NCI-H82 treated with DMSO at 0.1 percent for 48 hours (cell line): ENCODE results near the gene KCNA3.
"Not testable (repeated sequence)": the region's sequence is repeated elsewhere in the genome, so short reads cannot be mapped to it uniquely, and the experiment has no call there.

Experiments
- DNase-seq: peaks from one replicate; lab custom pipeline; 2025; ENCODE audit not compliant: unreplicated experiment; lab: John Stamatoyannopoulos, UW

KCNA3 gene

DNA sequence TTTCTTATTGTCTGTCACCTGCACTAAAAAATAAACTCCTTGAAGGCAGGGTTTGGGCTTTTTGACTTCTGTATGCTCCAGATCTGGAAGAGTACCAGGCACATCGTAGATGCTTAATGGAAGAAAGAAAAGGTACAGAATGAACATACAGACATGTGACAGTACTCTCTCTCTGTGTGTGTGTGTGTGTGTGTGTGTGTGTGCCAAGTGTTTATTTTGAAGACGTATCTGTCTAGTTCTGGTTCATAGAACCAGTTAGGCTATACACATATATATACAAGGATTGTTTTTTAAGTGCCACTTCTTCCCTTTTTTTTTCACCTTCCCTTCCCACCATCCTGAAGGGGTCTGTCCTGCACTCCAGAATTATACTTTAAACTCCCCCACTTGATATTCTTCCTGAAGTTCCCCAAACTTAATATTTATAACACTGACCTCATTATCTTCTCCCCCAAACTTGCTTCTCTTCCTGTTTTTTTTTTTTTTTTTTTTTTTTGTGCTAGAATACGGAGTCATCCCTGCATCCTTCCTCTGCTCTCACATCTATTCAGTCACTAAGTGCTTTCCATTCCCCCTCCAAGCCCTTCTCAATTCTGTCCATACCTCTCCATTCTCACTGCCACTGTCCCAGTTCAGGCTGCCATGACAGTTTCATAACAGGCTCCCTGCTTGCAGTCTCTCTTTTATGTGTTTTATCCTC is 5.4 kb upstream of the KCNA3 start:
- no peak for DNase-seq

DNA sequence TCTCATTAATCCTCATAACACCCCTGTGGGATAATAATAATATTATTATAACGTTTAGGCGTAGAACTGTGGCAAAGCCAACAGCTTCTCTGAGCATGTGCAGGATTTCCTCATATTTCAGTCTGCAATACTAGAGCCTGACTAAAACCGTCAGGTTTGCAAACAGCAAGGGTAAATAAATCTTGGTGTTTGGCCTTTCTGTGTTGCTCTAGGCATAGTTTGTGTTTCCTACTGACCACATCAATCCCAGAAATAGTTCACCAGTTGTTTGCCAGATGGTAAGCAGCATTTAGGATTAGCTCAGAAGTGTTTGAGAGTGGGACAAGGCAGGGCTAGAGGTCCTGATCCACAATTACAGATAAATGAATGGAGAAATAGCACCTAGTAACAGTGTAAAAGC is 2.8 kb upstream of the KCNA3 start:
- DNase-seq, result peak; percentile 46

DNA sequence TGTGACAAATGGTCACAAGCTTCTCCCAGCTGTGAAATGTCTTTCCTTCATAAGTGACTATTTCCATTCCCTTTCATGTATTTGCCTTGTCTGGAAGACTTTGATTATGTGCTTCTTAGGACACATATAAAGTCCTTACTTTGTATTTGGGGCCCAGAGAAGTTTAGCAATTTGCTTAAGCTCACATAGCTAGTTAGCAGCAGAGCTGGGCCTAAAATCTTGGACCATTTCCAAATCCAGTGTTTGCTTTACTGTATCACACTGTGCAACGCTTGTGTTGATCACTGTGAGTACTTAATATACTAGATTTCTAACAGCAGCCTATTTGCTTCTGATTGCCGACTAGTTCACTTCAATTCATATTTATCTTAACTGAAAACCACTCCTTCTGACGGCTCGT is 2.2 kb upstream of the KCNA3 start:
- DNase-seq, result no peak

DNA sequence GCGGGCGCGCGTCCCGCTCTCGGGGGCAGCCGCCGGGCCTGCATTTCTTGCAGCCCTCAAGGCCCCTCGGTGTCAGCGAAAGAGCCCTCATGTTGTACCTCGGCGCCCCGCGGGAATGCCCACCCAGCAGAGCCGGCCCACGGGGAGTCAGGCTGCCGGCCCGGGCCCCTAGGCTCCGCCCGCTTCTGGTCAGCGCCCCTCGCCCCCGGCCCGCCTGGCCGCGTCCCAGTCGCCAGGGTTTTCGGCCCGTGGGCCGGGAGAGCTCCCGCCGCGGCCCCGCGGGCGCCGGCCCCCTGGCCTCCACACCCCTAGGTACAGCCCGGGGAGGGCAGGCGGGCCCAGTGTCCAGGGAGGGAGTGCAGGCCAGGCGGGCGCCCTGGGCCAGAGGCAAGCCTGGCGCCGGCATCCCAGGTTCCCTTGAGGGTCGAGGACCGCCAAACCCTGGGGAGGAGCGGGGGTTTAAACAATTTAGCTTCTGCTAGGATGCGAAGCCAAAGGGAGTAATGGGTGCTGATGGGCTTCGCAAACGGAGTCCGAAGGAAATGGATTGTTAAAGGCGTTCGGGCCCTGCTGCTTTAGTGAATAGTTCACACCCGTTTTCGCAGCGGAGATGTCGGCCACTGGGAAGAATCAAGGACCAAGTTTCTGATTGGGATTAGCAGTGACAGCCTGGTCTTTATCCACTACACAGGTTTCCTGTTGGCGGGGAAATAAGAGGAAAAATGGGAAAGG is 486 bp upstream of the KCNA3 start:
- no peak for DNase-seq

DNA sequence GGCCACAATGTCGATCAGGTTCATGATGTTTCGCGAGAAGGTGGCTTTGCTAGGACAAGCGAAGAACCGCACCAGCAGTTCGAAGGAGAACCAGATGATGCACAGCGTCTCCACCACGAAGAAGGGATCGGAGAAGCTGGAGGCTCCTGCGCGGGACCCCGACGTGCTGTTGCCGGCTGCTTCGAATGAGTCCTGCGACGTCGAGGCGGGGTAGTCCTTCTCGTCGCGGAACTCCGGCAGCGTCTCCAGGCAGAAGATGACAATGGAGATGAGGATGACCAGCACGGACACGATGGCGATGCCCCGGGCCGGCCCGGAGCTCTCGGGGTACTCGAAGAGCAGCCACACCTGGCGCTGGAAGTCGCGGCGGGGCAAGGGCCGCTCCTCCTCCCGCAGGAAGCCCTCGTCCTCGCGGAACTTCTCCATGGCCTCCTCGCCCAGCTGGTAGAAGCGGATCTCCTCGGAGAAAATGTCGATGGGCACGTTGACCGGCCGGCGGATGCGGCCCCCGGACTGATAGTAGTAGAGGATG is 869 bp downstream of the KCNA3 start:
- DNase-seq, result no peak

DNA sequence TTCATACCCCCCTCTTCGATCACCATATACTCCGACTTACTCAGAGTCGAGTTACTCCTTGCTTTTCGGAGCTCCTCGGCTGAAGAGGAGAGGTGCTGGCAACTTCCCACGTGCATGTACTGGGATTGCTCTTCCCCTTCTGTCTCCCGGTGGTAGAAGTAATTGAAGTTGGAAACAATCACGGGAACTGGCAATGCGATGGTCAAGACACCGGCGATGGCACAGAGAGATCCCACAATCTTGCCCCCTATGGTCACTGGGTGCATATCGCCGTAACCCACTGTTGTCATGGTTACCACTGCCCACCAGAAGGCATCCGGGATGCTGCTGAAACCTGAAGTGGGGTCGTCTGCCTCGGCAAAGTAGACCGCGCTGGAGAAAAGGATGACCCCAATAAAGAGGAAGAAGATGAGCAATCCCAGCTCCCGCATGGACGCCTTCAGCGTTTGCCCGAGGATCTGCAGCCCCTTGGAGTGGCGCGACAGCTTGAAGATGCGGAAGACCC is 1.5 kb downstream of the KCNA3 start:
- no peak for DNase-seq

DNA sequence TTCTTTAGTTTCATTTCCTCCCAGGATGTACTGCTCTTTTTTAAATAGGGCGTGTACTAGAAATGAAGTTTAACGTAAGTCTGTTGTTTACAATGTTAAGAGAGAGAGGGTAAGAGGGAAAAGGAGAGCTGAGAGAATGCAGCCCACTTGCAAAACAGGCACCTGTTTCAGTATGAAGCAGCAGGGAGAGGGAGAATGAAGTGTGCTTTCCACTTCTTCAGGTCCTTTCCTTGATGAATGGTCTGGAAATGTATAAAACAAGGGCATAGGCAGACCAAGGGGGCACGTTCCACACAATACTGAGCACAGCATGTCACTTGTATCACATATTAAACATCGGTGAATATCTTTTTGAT is 2.0 kb downstream of the KCNA3 start:
- DNase-seq, result no peak

DNA sequence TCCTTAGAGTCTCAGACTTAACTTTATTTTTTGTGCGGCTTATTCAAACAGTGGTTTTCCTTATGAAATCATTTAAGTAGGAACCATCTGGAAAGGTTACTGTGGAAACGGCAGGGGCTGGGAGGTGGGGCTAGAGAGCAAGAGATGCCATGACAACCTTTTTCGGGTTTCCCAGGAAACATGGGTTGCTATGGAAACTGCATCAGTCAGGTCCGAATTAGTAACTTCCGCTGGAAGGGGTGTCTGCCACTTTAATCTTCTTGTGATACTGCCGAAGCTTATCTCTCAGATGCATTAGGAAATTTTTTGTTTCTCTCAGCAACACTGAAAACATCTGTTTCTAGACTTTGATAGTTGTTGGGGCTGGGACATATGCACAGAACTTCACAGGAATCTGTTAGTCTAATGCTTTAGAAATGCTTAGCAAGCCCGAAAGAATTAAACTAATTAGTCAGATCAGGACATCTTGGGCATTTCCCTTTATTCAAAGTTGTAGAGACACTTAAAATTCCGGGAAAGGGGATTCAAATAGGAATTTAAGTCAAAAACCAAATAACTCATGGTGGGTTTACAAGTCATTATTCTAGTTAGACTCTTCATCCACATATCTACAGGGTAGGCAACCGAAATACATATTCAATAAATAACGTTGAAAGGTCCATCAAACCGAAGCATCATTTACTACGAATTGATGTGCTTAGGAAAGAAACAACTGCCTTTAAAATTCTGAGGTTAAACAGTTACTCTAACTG is 2.6 kb downstream of the KCNA3 start:
- no peak for DNase-seq

DNA sequence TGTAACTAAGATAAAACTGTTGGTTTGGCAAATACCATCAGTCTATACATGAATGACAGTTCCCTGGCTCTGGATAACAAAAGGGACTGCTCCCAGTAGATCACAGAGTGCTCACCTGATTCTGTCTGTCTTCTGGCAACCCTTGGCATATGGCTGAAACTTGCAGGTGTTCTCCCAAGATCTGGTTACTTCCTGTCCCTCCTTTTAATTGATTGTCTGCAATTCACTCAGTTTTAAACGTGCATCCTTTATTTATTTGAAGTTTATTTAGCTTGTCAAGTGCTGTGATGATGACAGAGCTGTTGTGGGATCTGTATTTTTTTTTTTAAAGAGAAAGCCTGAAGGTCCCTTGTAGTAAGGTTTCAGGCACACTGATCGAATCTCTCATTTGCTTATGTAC is 3.4 kb downstream of the KCNA3 start:
- no peak for DNase-seq

DNA sequence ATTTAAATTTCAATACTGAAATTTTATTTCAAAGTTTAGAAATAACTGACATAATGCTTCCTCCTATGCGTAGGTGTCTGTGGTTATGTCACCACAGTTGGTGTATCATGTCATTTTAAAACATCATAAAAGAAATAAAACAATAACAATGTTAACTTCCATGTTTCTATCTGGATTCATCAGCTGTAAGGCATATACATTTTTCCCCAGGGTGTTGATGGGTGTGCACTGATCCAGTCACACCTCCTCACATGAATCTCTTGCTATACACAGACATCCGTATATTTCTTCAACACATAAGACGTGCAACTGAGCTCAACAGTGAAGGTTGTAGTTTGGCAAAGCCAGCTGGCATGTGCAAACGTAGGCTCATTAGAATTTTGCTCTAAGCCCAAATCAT is 6.2 kb downstream of the KCNA3 start:
- no peak for DNase-seq

DNA sequence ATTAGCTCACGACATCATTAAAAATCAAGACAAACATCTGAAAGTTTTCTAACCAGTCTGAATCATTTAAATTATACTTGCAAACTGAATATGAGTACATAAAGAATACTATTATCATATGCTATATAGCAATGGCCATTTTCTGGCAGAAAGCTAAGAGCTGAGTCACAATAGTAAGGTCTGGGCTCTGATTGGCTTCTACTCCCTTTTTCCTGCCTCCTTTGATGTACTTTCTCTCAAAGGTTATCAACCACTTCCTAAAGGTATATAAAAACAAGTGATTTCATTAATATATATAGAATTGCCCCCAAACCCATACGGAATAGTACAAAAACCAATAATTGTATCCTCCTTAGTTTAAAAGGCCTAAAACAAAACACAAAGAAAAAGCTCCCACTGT is 7.0 kb downstream of the KCNA3 start:
- DNase-seq, result no peak

DNA sequence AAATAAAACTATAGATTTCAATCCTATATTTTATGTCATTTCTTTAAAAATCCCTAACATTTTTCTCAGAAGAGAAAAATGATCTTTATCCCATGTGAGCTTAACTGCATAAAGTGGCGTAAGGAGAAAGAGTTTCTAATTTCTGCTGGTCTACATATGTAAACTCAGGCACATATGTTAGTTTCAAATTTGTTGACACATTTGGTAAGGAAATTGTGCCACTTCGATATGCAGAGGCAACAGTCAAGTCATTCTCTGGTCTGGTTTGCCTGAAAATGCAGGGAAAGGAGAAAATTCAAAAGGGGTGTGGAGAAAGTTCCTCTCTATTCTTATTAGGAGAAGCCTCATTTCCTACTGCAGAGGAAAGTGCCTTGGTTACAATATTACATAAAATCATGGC is 11.5 kb downstream of the KCNA3 start:
- DNase-seq, result no peak

DNA sequence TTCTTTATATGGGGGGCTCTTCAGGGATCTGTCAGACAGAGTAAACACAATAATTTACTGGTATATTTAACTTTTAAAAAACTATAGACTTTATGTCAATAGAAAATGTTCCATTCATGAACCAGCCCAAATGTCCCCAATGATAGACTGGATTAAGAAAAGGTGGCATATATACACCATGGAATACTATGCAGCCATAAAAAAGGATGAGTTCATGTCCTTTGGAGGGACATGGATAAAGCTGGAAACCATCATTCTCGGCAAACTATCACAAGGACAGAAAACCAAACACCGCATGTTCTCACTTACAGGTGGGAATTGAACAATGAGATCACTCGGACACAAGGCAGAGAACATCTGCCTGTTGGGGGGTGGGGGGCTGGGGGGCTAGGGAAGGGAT is 15.2 kb downstream of the KCNA3 start:
- DNase-seq, result not testable (repeated sequence)

DNA sequence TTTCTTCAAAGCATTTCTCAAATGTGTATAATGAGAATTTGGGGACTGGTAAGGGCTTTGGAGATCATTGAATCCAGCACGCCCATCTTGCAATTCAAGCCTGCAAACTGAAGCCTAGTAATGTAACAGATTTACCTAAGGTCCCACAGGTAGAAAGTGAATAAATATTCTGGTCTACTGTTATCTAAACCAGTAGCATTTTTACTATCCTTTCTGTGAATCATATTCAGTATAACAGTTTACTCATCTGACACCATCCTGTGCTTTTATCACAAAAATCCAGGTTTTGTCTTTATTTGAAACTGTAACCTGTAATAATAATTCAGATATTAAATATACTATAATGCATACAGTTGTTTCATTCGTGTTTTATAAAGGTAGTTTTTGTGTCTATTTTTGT is 17.4 kb downstream of the KCNA3 start:
- DNase-seq, result no peak

DNA sequence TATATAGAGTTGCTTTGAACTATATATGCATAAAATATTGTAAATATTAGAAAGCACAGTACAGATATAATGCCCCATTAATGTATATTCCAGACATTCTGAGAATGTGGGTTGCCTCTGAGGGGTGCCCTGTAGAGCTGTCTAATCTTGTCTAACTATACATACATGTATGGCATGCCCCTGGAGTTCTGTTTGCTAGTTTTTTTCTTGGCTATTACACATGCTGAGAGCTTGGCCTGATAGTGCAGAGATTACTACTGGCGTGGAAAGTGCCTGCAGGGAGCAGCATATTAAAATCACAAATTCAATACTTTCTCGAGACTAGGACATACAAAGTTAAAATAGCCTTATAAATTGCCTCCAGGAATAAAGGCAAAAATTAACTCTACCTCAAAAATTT is 24.1 kb downstream of the KCNA3 start:
- no peak for DNase-seq

DNA sequence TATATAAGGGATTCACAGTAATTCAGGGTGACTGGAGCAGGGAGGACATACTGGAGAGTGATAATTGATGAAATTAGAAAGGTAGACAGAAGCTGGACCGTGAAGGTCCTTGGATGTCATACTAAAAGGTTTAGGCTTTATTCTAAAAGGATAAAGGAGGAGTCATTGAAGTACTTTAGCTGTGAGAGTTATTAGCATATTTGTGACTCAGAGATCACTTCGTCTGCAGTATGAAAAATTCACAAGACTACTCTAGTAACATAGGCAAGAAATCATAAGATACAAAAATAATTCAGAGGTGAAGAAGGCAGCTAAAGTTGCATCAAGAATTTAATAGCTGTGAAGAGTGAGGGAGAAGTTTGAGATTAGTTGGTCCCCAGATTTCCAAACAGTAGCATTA is 26.3 kb downstream of the KCNA3 start:
- no peak for DNase-seq

DNA sequence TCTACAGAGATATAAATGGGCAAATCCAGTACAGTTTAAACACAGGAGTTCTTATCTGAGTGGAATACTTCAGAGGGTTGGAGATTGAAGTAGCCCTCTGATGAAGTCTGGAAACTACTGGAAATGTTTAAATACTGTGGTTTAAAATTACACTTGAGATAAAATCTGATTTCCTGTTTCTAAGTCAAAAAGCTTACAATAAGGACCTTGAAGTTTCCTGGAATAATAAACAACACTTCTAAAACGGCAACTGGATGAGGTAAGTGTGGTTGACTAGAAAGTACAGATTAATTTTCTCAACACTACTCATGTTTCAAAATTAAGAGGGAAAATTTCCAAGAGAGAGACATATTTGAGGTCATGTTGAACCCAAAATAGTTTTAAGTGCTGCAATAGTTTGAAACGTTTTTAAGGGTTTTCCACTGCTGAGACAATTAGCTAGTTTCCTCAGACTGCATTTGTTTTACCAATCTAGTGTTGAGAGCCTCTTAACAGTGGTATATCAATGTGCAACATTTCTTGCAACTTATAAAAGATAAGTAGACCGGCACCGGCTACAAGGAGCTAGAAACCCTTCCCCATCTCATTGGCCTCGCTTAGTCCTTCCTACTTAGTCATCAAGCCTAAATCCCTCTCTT is 27.4 kb downstream of the KCNA3 start:
- DNase-seq, result no peak

DNA sequence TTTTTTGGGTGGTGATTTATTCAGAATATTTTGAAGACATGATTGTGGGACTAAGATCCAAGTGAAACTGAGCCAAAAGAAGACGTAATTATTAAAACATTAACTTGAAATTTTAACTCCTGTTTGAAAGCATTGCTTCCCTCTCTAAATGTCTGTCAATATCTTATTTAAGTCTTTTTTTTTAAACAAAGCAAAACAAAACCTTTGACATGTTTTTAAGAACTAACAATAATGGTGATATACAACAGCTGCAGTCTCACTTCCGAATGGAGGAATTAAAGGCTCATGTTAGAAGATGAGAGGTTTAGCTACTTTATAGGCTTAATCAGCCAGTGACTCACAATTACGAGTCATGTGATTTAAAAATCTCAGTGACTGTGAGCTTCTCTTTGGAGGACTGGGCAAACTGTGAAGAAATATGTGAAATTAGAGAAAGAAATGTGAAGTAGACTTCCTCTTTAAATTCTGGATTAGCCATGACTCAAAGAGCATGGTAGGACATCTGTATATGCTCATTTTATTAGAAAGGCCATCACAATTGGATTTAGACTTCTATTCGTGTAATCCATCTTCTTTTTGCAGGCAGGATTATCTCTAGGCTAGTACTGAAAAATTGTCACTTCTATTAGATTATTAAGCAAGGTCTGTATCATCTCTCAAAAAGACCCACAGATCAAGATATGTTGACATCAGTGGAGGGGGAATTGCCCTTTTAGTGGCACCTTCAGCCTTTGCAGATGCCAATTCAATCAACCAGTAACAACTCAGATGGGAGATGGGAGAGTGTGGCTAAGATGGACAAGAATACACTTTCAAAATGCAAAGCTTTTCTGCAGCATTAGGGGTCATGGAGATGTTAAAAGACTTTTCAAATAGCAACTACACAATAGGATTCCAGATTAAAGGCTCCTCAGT is 28.7 kb downstream of the KCNA3 start:
- peak; percentile 68 for DNase-seq

DNA sequence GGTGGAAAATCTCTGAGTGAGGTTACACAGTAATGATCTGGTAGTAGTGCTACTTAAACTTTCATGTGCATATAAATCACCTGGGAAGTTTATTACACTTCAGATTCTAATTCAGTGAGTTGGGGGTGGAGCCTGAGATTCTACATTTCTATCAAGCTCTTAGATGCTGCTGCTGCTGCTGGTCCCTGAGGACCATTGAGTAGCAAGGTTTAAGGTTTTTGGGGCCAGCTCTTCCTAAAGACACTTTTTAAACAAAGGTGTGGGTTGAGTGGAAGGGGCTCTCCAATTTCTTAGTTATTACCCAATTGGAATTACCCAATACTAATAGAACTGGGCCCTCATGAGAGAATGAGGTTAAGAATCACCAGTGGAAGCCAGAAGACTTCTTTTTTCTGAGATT is 29.5 kb downstream of the KCNA3 start:
- DNase-seq, result no peak

DNA sequence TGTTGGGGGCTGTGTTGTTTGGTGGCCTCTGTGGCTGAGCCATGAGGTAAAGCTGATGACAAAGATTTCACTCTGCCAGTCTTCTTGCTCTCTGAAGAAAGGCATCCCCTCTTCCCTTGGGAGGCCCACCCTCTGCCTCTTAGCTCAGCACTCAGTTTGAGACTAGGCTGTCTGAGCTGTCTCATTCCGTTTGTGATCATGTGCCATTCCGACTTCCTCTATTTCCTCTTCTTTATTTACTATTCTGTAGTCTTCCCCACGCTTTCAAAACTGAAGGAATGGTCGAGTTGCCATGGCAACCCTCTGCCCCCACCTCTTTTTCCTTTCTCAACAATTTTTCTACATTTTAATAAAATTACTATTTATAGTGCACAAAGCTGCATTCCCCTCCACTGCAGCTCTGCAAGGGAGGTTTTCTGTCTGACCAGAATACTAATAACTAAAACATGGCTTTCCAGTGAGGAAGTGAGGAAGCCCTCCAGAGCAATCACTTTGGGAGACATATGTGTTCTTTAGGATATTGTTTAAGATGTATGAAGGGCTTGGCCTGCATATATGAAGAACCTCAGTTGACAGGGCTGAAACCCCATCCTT is 30.8 kb downstream of the KCNA3 start:
- DNase-seq, result no peak
